ENCODE data around the gene COL6A5. TPM values are rescaled to one million over a fixed set of nuclear protein-coding genes. Genes with fewer than 3 reads are reported as not detected.

Gene COL6A5
- total and polyA plus RNA-seq, 9 of the 15 experiments (the other 6 are each of a cell fraction or from before 2014, with no cell fraction given), result 1.5 to 9.7 (median 5.6) TPM

- TF ChIP-seq HBP1 (CRISPR knock-in tag; IDR thresholded peaks at IDR 0.05), result no peak
- TF ChIP-seq ZNF232 (CRISPR knock-in tag; IDR thresholded peaks at IDR 0.05), result no peak
- TF ChIP-seq GATAD2B (IDR thresholded peaks at IDR 0.05; ENCODE audit: borderline replicate concordance), result peak; percentile 20; the same call in 1 of the 2 replicates
- TF ChIP-seq CBFA2T2 (conservative IDR thresholded peaks at IDR 0.05), result peak; percentile 73
- no peak for TF ChIP-seq XRCC3 (IDR thresholded peaks at IDR 0.05)
- TF ChIP-seq MAFK (IDR thresholded peaks at IDR 0.05; ENCODE audit: low read length), result no peak
- no peak for TF ChIP-seq ZNF140 (CRISPR knock-in tag; IDR thresholded peaks at IDR 0.05)
- no peak for TF ChIP-seq SUPT5H (IDR thresholded peaks at IDR 0.05)
- no peak for TF ChIP-seq ZNF740 (CRISPR knock-in tag; IDR thresholded peaks at IDR 0.05)
- 0 out of 4 replicates have a peak, but pooled peaks of 1 of the 2 experiments have one; percentile 24 for TF ChIP-seq ZNF740 (tag; IDR thresholded peaks at IDR 0.05)
- TF ChIP-seq NCOA1 (IDR thresholded peaks at IDR 0.05; ENCODE audit: low read depth), result peak; percentile 38; the same call in 1 of the 2 replicates
- TF ChIP-seq SRSF7 (optimal IDR thresholded peaks at IDR 0.05; ENCODE audit: low read depth, low read length), result no peak
- no peak for TF ChIP-seq HMG20A (CRISPR knock-in tag; conservative IDR thresholded peaks at IDR 0.05)
- peak; percentile 81 for TF ChIP-seq ZNF592 (IDR thresholded peaks at IDR 0.05)
- no peak for TF ChIP-seq ZNF707 (CRISPR knock-in tag; conservative IDR thresholded peaks at IDR 0.05)
- peak; percentile 92 for TF ChIP-seq ZEB2 (IDR thresholded peaks at IDR 0.05)
- peak; percentile 85 for TF ChIP-seq SOX6 (IDR thresholded peaks at IDR 0.05)
- peak; percentile 57 for TF ChIP-seq FOXM1 (IDR thresholded peaks at IDR 0.05; ENCODE audit: low read depth)
- no peak for TF ChIP-seq FOXM1 (CRISPR knock-in tag; IDR thresholded peaks at IDR 0.05; ENCODE audit: low read depth)
- peak; percentile 96 for TF ChIP-seq JUND (IDR thresholded peaks at IDR 0.05; ENCODE audit: borderline replicate concordance, low read depth, low read length)
- TF ChIP-seq JUND (tag; IDR thresholded peaks at IDR 0.05; ENCODE audit: borderline replicate concordance, low read depth, low read length), result peak; percentile 91; the same call in 2 of the 3 replicates
- no peak for TF ChIP-seq PRMT5 (CRISPR knock-in tag; IDR thresholded peaks at IDR 0.05)
- TF ChIP-seq ZBTB7A (IDR thresholded peaks at IDR 0.05; ENCODE audit: borderline replicate concordance, control insufficient read depth, low read depth, low read length), result no peak
Measured at GRCh38 chr3:130386604-130387263, 41.3 kb downstream of the COL6A5 start (continued).

All from K562 (cell line).